Endothelial cell of umbilical vein (primary cell): ENCODE results near the gene HYDIN.
"Not testable (repeated sequence)": the region's sequence is repeated elsewhere in the genome, so short reads cannot be mapped to it uniquely, and the experiment has no call there.

Experiments
- POLR2AphosphoS5 ChIP-seq: IDR thresholded peaks from 2 replicates; pipeline ENCODE4 v1.6.1; 2012; ENCODE audit warnings: low read depth, mild to moderate bottlenecking, control low read depth, low read length, moderate library complexity; ENCODE audit not compliant: insufficient read depth
- TF ChIP-seq, protein P1 (sequence below), 2 donors: IDR thresholded peaks; 1 replicate in 1 of 2; 2 replicates in 1 of 2; pipeline ENCODE4 v1.5.1; 2011; ENCODE audit warnings: low read length in 2 of 2, mild to moderate bottlenecking in 2 of 2, moderate library complexity in 2 of 2, control low read depth in 1 of 2, inconsistent platforms in 1 of 2, low read depth in 1 of 2; ENCODE audit not compliant: insufficient read depth in 1 of 2; ENCODE audit errors: extremely low read depth in 1 of 2

GRCh38 chr16:71037987-71038386 is 192.5 kb downstream of the HYDIN start:
- TF ChIP-seq, protein P1, sequence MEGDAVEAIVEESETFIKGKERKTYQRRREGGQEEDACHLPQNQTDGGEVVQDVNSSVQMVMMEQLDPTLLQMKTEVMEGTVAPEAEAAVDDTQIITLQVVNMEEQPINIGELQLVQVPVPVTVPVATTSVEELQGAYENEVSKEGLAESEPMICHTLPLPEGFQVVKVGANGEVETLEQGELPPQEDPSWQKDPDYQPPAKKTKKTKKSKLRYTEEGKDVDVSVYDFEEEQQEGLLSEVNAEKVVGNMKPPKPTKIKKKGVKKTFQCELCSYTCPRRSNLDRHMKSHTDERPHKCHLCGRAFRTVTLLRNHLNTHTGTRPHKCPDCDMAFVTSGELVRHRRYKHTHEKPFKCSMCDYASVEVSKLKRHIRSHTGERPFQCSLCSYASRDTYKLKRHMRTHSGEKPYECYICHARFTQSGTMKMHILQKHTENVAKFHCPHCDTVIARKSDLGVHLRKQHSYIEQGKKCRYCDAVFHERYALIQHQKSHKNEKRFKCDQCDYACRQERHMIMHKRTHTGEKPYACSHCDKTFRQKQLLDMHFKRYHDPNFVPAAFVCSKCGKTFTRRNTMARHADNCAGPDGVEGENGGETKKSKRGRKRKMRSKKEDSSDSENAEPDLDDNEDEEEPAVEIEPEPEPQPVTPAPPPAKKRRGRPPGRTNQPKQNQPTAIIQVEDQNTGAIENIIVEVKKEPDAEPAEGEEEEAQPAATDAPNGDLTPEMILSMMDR (IDR thresholded peaks at IDR 0.05; ENCODE audit: extremely low read depth in 1 of 2, insufficient read depth in 1 of 2, low read depth in 1 of 2, low read length in 2 of 2) = not testable (repeated sequence)
- TF ChIP-seq POLR2AphosphoS5 = not testable (repeated sequence)
